Measurements from ENCODE around the gene SRSF2. TPM values are rescaled to one million over a fixed set of nuclear protein-coding genes. Genes with fewer than 3 reads are reported as not detected.

The SRSF2 gene, protein sequence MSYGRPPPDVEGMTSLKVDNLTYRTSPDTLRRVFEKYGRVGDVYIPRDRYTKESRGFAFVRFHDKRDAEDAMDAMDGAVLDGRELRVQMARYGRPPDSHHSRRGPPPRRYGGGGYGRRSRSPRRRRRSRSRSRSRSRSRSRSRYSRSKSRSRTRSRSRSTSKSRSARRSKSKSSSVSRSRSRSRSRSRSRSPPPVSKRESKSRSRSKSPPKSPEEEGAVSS
- total RNA-seq = 100 to 1,000 TPM; 185 to 403 (median 242) TPM

- no peaks in the 10 kb centered on the region for H3K9me3 ChIP-seq
- H3K27me3 ChIP-seq = no peaks in the 10 kb centered on the region
- DNase-seq = peak; percentile 98 to 99 (median 99)
- TF ChIP-seq POLR2A (IDR thresholded peaks at IDR 0.05) (peak; percentile 99 to 100), CTCF (IDR thresholded peaks at IDR 0.05) (peak in 2 of 6 experiments; percentile 9 to 15)
- H3K4me1 ChIP-seq = peaks cover 3 to 53% (median 14%) of the 10 kb centered on the region in 4 donors
- peaks cover 0 to 38% (median 0%) of the 10 kb centered on the region in 3 donors for H3K36me3 ChIP-seq
- H3K27ac ChIP-seq = peak within 1 kb of the TSS; percentile 99 to 100 (median 100)
- peak within 1 kb of the TSS; percentile 89 to 97 (median 92) for H3K4me3 ChIP-seq
These were observed at the start of gene SRSF2 for GRCh38 chr17:76737082-76737675. Gene SRSF2, minus strand, starts transcription at chr17:76737331. Its CDS starts 171 bp downstream, at chr17:76737160.

DNA sequence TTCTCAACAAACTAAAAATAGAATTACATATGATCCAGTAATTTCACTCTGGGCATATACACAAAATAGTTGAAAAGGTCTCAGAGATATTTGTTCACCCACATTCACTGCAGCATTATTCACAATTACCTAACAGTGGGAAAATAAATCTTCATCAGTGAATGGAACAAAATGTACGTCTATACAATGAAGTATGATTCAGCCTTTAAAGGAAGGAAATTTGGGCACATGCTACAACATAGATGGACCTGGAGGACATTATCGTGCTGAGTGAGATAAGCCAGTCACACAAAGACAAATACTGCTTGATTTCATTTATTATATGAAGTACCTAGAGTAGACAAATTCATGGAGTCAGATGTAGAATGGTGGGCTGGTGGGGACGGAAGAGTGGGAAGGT, 47.8 kb upstream of the SRSF2 start:
- no peaks in the 10 kb centered on the region for H3K27me3 ChIP-seq
- H3K4me3 ChIP-seq = no peak overlapping the region
- no peak overlapping the region for H3K27ac ChIP-seq
- peaks cover 0 to 28% (median 0%) of the 10 kb centered on the region in 3 donors for H3K36me3 ChIP-seq
- TF ChIP-seq CTCF (IDR thresholded peaks at IDR 0.05) = no peak
- no peak for TF ChIP-seq POLR2A (IDR thresholded peaks at IDR 0.05)
- no peaks in the 10 kb centered on the region for H3K9me3 ChIP-seq
- no peak for DNase-seq
- no peaks in the 10 kb centered on the region for H3K4me1 ChIP-seq

DNA sequence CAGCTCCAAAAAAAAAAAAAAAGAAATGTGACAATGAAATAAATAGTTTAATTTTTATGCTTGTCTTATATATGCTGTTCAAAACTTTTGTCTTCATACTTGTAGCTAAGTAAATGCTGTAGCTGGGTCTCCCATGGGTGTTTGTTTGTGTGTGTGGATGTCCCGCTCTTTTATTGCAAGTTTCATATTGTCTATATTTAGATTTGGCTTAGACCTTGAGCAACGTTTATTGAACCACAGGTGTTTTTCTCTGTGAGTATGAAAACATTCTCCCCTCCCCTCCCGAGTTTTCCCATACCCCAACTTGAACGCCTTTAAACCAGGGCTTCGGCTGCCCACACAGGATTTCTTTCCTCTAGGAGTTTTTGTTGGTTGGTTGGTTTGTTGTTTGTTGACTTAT, 46.0 kb upstream of the SRSF2 start:
- no peak for DNase-seq
- Histone ChIP-seq H3K4me3 (no peak overlapping the region), H3K4me1 (no peaks in the 10 kb centered on the region), H3K27ac (no peak overlapping the region), H3K9me3 (no peaks in the 10 kb centered on the region), H3K36me3 (peaks cover 0 to 42% (median 0%) of the 10 kb centered on the region in 3 donors), H3K27me3 (no peaks in the 10 kb centered on the region)
- TF ChIP-seq CTCF (IDR thresholded peaks at IDR 0.05) (no peak), POLR2A (IDR thresholded peaks at IDR 0.05) (no peak)

GRCh38 chr17:76781056-76781982, 44.2 kb upstream of the SRSF2 start:
- TF ChIP-seq POLR2A (IDR thresholded peaks at IDR 0.05) = no peak
- no peak for TF ChIP-seq CTCF (IDR thresholded peaks at IDR 0.05)
- DNase-seq = no peak
- Histone ChIP-seq H3K27ac (no peak overlapping the region), H3K4me3 (no peak overlapping the region), H3K4me1 (no peaks in the 10 kb centered on the region), H3K36me3 (peaks cover 0 to 55% (median 0%) of the 10 kb centered on the region in 3 donors), H3K9me3 (no peaks in the 10 kb centered on the region), H3K27me3 (no peaks in the 10 kb centered on the region)

DNA sequence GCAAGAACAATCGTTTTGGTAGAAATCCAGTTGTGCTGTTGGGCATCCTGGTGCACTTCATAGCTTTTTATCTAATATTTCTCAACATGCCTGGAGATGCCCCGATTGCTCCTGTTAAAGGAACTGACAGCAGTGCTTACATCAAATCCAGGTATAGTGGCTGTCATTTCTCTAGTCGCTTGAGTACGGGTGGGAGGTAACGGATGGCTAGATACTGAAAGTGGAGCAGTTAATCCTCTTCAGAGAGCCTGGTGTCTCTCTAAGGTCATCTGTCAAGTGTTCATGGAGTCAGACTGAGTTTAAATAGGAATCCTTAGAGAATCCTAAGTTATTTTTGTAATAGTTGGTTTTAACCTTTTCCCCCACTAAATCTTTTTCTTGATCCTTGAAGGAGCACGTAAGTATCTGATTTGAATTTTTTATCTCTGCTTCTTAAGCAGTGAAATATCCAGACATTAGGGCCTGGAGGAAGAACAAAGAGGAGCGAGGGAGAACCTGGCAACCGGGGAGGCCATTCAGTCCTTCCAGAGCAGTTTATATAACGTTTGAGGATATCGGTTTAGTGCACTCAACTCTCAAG, 38.0 kb upstream of the SRSF2 start:
- no peaks in the 10 kb centered on the region for H3K9me3 ChIP-seq
- H3K4me1 ChIP-seq = no peaks in the 10 kb centered on the region
- no peak overlapping the region for H3K27ac ChIP-seq
- peaks cover 0 to 77% (median 0%) of the 10 kb centered on the region in 3 donors for H3K36me3 ChIP-seq
- no peak for TF ChIP-seq POLR2A (IDR thresholded peaks at IDR 0.05)
- TF ChIP-seq CTCF (IDR thresholded peaks at IDR 0.05) = no peak
- H3K4me3 ChIP-seq = no peak overlapping the region
- no peaks in the 10 kb centered on the region for H3K27me3 ChIP-seq
- no peak for DNase-seq

All from Peyer's patch (tissue), 4 donors.